OCI-LY3 (cell line): Measurements from ENCODE around the gene ADGRG4.
A peak's percentile ranks its signal among the peaks of the same experiment; 100 is the strongest.
"Not testable (repeated sequence)": the region's sequence is repeated elsewhere in the genome, so short reads cannot be mapped to it uniquely, and the experiment has no call there.

Experiments used
- H2AFZ ChIP-seq: fragments of 200-600, 300-600 bp; shearing (Covaris generic); 2 replicates; pipeline ENCODE4 v1.6.0; 2014; ENCODE audit warnings: antibody characterized with exemption, low read depth, low read length
- H3K27ac ChIP-seq: fragments of 200-600, 300-600 bp; sonication (generic); 2 replicates; pipeline ENCODE4 v1.5.1; 2014; ENCODE audit warnings: mild to moderate bottlenecking, low read length, moderate library complexity, mixed read lengths
- H3K27me3 ChIP-seq: fragments of 200-600, 300-600 bp; sonication (generic); 2 replicates; pipeline ENCODE4 v1.6.1; 2014; ENCODE audit warnings: low read depth, low read length, mixed read lengths
- H3K36me3 ChIP-seq: fragments of 200-600, 300-600 bp; sonication (generic); replicated peaks from 2 replicates; pipeline ENCODE3; 2014; ENCODE audit warnings: low read depth, low read length, mixed read lengths
- H3K4me1 ChIP-seq: fragments of 300-600, 200-600 bp; sonication (generic); 2 replicates; pipeline ENCODE4 v1.6.1; 2014; ENCODE audit warnings: low read length, mixed read lengths
- H3K4me2 ChIP-seq: fragments of 200-600, 300-600 bp; sonication (generic); 2 replicates; pipeline ENCODE4 v1.6.1; 2014; ENCODE audit warnings: low read length, mixed read lengths
- H3K4me3 ChIP-seq: fragments of 300-600, 200-600 bp; sonication (generic); 2 replicates; pipeline ENCODE4 v1.5.1; 2014; ENCODE audit warnings: antibody characterized with exemption, mild to moderate bottlenecking, low read length, moderate library complexity
- H3K79me2 ChIP-seq: fragments of 300-600, 200-600 bp; shearing (Covaris generic); 2 replicates; pipeline ENCODE4 v1.6.1; 2014; ENCODE audit warnings: mild to moderate bottlenecking, low read length, mixed read lengths
- H3K9ac ChIP-seq: fragments of 300-600, 200-600 bp; shearing (Covaris generic); 2 replicates; pipeline ENCODE4 v1.6.0; 2014; ENCODE audit warnings: mild to moderate bottlenecking, low read length, moderate library complexity
- H3K9me3 ChIP-seq: fragments of 200-600, 300-600 bp; shearing (Covaris generic); 2 replicates; pipeline ENCODE4 v1.6.1; 2014; ENCODE audit warnings: low read length, mixed read lengths; ENCODE audit not compliant: insufficient read depth
- H4K20me1 ChIP-seq: fragments of 200-600, 300-600 bp; sonication (generic); 2 replicates; pipeline ENCODE4 v1.6.1; 2016; ENCODE audit warnings: low read length, mixed read lengths; ENCODE audit not compliant: insufficient read depth
- CTCF ChIP-seq: fragments of 200-600, 300-600 bp; sonication (generic); IDR thresholded peaks from 2 replicates; pipeline ENCODE4 v1.5.1; 2014; ENCODE audit warnings: antibody characterized with exemption, low read length, low read depth
- EZH2phosphoT487 ChIP-seq: fragments of 200-600 bp; shearing (Covaris generic); IDR thresholded peaks from 2 replicates; pipeline ENCODE4 v1.6.1; 2018; ENCODE audit warnings: antibody characterized with exemption, mixed run types, low read depth

ADGRG4 gene

GRCh38 chrX:136300721-136301120 is at the start of gene ADGRG4:
TSS of gene ADGRG4 (plus strand) at chrX:136300963. CDS start at chrX:136308778, 7,815 bp downstream.
- H3K4me3 ChIP-seq, H3K9me3 ChIP-seq, H3K9ac ChIP-seq, H3K4me2 ChIP-seq, H3K79me2 ChIP-seq, H2AFZ ChIP-seq, H3K27me3 ChIP-seq, H4K20me1 ChIP-seq, H3K36me3 ChIP-seq, H3K4me1 ChIP-seq, H3K27ac ChIP-seq: not testable (repeated sequence)

GRCh38 chrX:136251041-136251991 is 49.4 kb upstream of the ADGRG4 start, which contains the start of gene MAP7D3:
TSS of gene MAP7D3 (minus strand) at chrX:136251400. CDS start at chrX:136251358, 42 bp downstream.
- peak within 1 kb of the TSS; percentile 87 for H3K9ac ChIP-seq
- H3K4me2 ChIP-seq = peak within 1 kb of the TSS; percentile 81
- H3K27ac ChIP-seq = 0 out of 2 replicates have a peak within 1 kb of the TSS, but pooled peaks have one; percentile 19

DNA sequence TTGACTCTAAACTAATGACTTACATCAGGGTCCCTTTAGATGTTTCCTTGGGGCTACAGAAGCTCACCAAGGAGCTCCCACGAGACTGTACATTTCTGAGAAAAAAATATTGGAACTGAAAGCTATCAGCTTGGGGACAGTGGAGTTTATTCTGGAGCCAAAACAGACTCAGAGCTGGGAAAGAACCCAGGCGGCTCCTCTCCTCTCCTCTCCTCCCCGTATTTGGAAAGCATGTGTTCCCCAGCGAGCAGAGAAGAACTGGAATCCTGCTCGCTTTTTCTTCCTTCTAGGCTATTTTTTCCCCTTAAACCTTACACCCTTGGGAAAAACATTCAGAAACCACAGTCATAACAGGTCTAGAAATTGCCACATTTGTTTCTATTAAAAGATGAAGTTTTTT is 45.2 kb upstream of the ADGRG4 start:
- Histone ChIP-seq H3K4me2 (no peak overlapping the region), H3K36me3 (no peaks in the 10 kb centered on the region), H4K20me1 (no peaks in the 10 kb centered on the region), H3K9me3 (no peaks in the 10 kb centered on the region), H3K27ac (no peak overlapping the region), H3K79me2 (peaks cover 5% of the 10 kb centered on the region; the same call in 1 of the 2 replicates), H3K9ac (no peak overlapping the region), H3K4me3 (no peak overlapping the region), H3K27me3 (no peaks in the 10 kb centered on the region), H3K4me1 (no peaks in the 10 kb centered on the region), H2AFZ (no peak overlapping the region)
- no peak for TF ChIP-seq EZH2phosphoT487
- no peak for TF ChIP-seq CTCF

More at GRCh38 chrX:136251041-136251991, 49.4 kb upstream of the ADGRG4 start, which contains the start of gene MAP7D3:
- Histone ChIP-seq H3K36me3 (no peaks in the 10 kb centered on the region), H3K4me3 (peak within 1 kb of the TSS; percentile 83), H2AFZ (peak within 1 kb of the TSS; percentile 93), H3K9me3 (no peaks in the 10 kb centered on the region), H3K4me1 (peaks cover 6% of the 10 kb centered on the region; the same call in 1 of the 2 replicates), H3K79me2 (peaks cover 18% of the 10 kb centered on the region), H4K20me1 (no peaks in the 10 kb centered on the region), H3K27me3 (no peaks in the 10 kb centered on the region)
- TF ChIP-seq CTCF (no peak), EZH2phosphoT487 (no peak)

- Histone ChIP-seq H3K79me2 (no peaks in the 10 kb centered on the region), H4K20me1 (no peaks in the 10 kb centered on the region), H3K9ac (no peak overlapping the region), H2AFZ (no peak overlapping the region), H3K9me3 (no peaks in the 10 kb centered on the region), H3K4me3 (no peak overlapping the region), H3K4me1 (no peaks in the 10 kb centered on the region), H3K27me3 (no peaks in the 10 kb centered on the region), H3K4me2 (no peak overlapping the region), H3K27ac (no peak overlapping the region), H3K36me3 (no peaks in the 10 kb centered on the region)
- TF ChIP-seq EZH2phosphoT487 (no peak), CTCF (no peak)
Measured at GRCh38 chrX:136256026-136256425, 44.7 kb upstream of the ADGRG4 start.
